Calu3 (cell line): ENCODE results near the gene AFF2. TPM values are rescaled to one million over a fixed set of nuclear protein-coding genes. Genes with fewer than 3 reads are reported as not detected.

Experiments used
- BruUV-seq: library from RNA; stranded (reverse); fragments of 400-500 nt; replicated peaks from 2 replicates; lab custom pipeline; 2021; lab: Mats Ljungman, UMichigan
- CTCF ChIA-PET: fragments of 300-600 bp; sonication (Branson Sonifier 250); formaldehyde crosslinking; loops from one replicate; lab custom pipeline; 2022; ENCODE audit warnings: antibody characterized with exemption; lab: Charles Lee
- DNase-seq: peaks from one replicate; pipeline ENCODE4 v3.0.0; 2022
- H3K27ac Mint-ChIP-seq: one replicate; pipeline ENCODE4 v1.8.0; 2022; ENCODE audit warnings: mixed read lengths; ENCODE audit not compliant: unreplicated experiment
- H3K27me3 Mint-ChIP-seq: one replicate; pipeline ENCODE4 v1.8.0; 2022; ENCODE audit warnings: mixed read lengths; ENCODE audit not compliant: unreplicated experiment
- H3K36me3 Mint-ChIP-seq: one replicate; pipeline ENCODE4 v1.8.0; 2022; ENCODE audit warnings: mild to moderate bottlenecking, moderate library complexity, mixed read lengths; ENCODE audit not compliant: insufficient read depth, unreplicated experiment
- H3K4me1 Mint-ChIP-seq: one replicate; pipeline ENCODE4 v1.8.0; 2022; ENCODE audit warnings: mild to moderate bottlenecking, low read depth, mixed read lengths; ENCODE audit not compliant: unreplicated experiment
- H3K4me3 Mint-ChIP-seq: one replicate; pipeline ENCODE4 v1.8.0; 2022; ENCODE audit warnings: mild to moderate bottlenecking, low read depth, moderate library complexity, mixed read lengths; ENCODE audit not compliant: unreplicated experiment
- H3K9me3 Mint-ChIP-seq: one replicate; pipeline ENCODE4 v1.8.0; 2022; ENCODE audit warnings: low read depth, mixed read lengths; ENCODE audit not compliant: unreplicated experiment
- CTCF ChIP-seq: fragments of 200-600 bp; IDR thresholded peaks from one replicate; pipeline ENCODE4 v1.8.0; 2022; ENCODE audit warnings: antibody characterized with exemption; ENCODE audit not compliant: unreplicated experiment
- intact Hi-C: fragments of 100-400 bp; cut with micrococcal nuclease; formaldehyde crosslinking; loops from one replicate; pipeline ENCODE4 v1.10.0; 2022; ENCODE audit not compliant: unreplicated experiment
- total RNA-seq: library from RNA; stranded (reverse); gene quantifications from 2 replicates; pipeline ENCODE4 v1.2.3, GENCODE V29; 2022

The AFF2 gene
- total RNA-seq, 1 experiment from 2014 or later: 0.17 TPM

DNA sequence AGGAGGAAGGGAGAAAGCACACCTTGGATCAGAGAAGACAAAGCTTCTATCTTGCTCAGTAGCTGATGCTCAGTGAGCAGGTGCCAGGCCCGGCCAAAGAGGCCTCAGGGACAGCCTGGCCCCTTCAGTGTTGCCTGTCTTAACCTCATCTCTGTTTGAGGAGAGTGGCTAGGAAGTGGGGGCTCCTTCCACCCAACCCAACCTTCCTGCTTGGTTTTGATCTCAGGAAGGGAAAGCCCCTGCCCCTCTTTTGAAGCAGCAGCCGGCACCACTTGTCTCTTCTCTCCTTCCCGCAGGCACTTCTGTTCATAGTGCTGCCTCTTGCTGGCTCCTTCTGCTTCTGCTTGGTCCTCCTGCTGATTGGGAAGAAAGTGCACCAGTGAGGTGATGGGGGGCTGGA, 2.4 kb upstream of the AFF2 start:
- no peak for DNase-seq
- H3K9me3 Mint-ChIP-seq: no peaks in the 10 kb centered on the region
- no peak for TF ChIP-seq CTCF
- H3K4me3 Mint-ChIP-seq: no peak overlapping the region
- H3K36me3 Mint-ChIP-seq: no peaks in the 10 kb centered on the region
- intact Hi-C loops: no loop called here
- CTCF ChIA-PET: interaction anchor here (0.6 kb wide), 1 partner anchor 83 kb away, joined by 3 read pairs; no protein-coding TSS in a partner anchor
- H3K27ac Mint-ChIP-seq: no peak overlapping the region
- H3K4me1 Mint-ChIP-seq: no peaks in the 10 kb centered on the region
- BruUV-seq: no TSS peak
- peaks cover 31% of the 10 kb centered on the region for H3K27me3 Mint-ChIP-seq

GRCh38 chrX:148499638-148500422, 587 bp upstream of the AFF2 start:
- no peak for DNase-seq
- CTCF ChIA-PET: interaction anchor here (0.7 kb wide), 1 partner anchor 177 kb away, joined by 3 read pairs; no protein-coding TSS in a partner anchor
- intact Hi-C loops: no loop called here
- Mint-ChIP-seq H3K4me1 (no peaks in the 10 kb centered on the region), H3K4me3 (no peak overlapping the region), H3K9me3 (no peaks in the 10 kb centered on the region), H3K27me3 (peaks cover 31% of the 10 kb centered on the region), H3K27ac (no peak overlapping the region), H3K36me3 (no peaks in the 10 kb centered on the region)
- BruUV-seq: no TSS peak
- TF ChIP-seq CTCF: no peak

DNA sequence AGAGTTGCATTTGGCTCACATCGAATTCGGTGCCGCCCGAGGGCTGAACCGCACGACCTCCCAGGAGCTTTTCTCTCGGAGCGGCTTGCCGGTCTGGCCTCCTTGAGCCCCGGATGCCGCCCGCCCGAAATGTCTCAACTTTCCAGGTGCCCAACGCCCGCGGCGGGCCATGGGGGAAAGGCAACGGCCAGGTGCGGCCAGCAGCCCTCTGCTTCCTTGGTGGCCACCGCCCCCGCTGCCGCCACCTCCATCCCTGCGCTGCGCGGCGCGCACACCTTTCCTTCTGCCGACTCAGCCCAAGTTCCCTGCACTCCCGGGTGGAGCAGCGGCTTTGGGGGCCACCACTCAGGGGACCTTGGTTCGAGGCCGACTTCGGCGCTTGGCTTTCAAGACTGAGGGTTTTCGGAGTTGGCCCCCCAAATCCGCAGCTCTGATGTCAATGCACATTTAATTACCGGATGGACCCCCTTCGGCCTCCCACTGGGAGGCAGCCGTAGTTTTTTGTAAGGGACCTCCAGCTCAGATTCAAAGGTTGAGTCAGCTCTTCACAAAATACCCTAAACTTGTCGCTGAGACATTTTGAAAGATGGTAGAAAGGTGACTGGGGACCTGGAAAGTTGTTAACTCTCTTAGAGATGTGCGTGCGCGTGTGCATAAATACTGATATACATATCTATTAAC, 1.1 kb downstream of the AFF2 start:
- intact Hi-C loops: no loop called here
- CTCF ChIA-PET: no interaction called here
- peak overlapping the region; percentile 62 for H3K4me3 Mint-ChIP-seq
- H3K27ac Mint-ChIP-seq: no peak overlapping the region
- H3K9me3 Mint-ChIP-seq: no peaks in the 10 kb centered on the region
- BruUV-seq: no TSS peak
- H3K27me3 Mint-ChIP-seq: peaks cover 31% of the 10 kb centered on the region
- H3K4me1 Mint-ChIP-seq: no peaks in the 10 kb centered on the region
- H3K36me3 Mint-ChIP-seq: no peaks in the 10 kb centered on the region
- DNase-seq: peak; percentile 6
- TF ChIP-seq CTCF: no peak

- no peaks in the 10 kb centered on the region for H3K36me3 Mint-ChIP-seq
- peaks cover 18% of the 10 kb centered on the region for H3K27me3 Mint-ChIP-seq
- BruUV-seq: no TSS peak
- no peak overlapping the region for H3K27ac Mint-ChIP-seq
- H3K4me3 Mint-ChIP-seq: no peak overlapping the region
- CTCF ChIA-PET: no interaction called here
- no peaks in the 10 kb centered on the region for H3K4me1 Mint-ChIP-seq
- intact Hi-C loops: no loop called here
- TF ChIP-seq CTCF: no peak
- DNase-seq: no peak
- H3K9me3 Mint-ChIP-seq: no peaks in the 10 kb centered on the region
These were observed 4.1 kb downstream of the AFF2 start for GRCh38 chrX:148504506-148504905.
